HEK293 (cell line): ENCODE data around the gene DLG2.

ENCODE experiments used
- CTCF ChIA-PET: fragments of 350-600 bp; formaldehyde crosslinking; extraction: SDS; loops from one replicate; lab custom pipeline; 2021; ENCODE audit warnings: antibody characterized with exemption; lab: Yijun Ruan, JAX
- POLR2A ChIA-PET: fragments of 300-600 bp; formaldehyde crosslinking; extraction: SDS; loops from one replicate; lab custom pipeline; 2020; ENCODE audit warnings: antibody characterized with exemption, inconsistent platforms; lab: Yijun Ruan, JAX
- H3K27ac ChIP-seq: fragments of 200-500 bp; sonication (Bioruptor generic); 2 replicates; pipeline ENCODE4 v1.5.1; 2014; ENCODE audit warnings: low read depth, low read length, control low read depth, inconsistent platforms; ENCODE audit errors: extremely low read depth
- H3K36me3 ChIP-seq, 2 experiments: fragments of 200-500 bp in 1 of 2; sonication (Bioruptor generic) in 1 of 2; 1 replicate in 1 of 2; 2 replicates in 1 of 2; pipeline ENCODE4 v1.5.1; 2014 to 2017; ENCODE audit warnings: inconsistent platforms in 2 of 2, low read length in 2 of 2; ENCODE audit not compliant: control insufficient read depth in 2 of 2, insufficient read depth in 1 of 2
- H3K4me1 ChIP-seq: fragments of 200-500 bp; sonication (Bioruptor generic); 2 replicates; pipeline ENCODE4 v1.5.1; 2014; ENCODE audit warnings: mild to moderate bottlenecking, low read length, inconsistent platforms; ENCODE audit not compliant: control insufficient read depth, insufficient read depth
- H3K4me3 ChIP-seq: 2 replicates; pipeline ENCODE4 v1.5.1; 2011; ENCODE audit warnings: low read depth, mild to moderate bottlenecking, control low read depth, low read length, moderate library complexity
- H3K9me3 ChIP-seq: fragments of 200-500 bp; sonication (Bioruptor generic); 2 replicates; pipeline ENCODE4 v1.5.1; 2014; ENCODE audit warnings: low read depth, low read length, inconsistent platforms; ENCODE audit not compliant: control insufficient read depth, insufficient read depth
- GLI2 ChIP-seq: fragments of 450-650 bp; formaldehyde crosslinking; IDR thresholded peaks from 2 replicates; pipeline ENCODE4; 2017; ENCODE audit warnings: missing biosample characterization, missing genetic modification characterization, low read depth, borderline replicate concordance
- HOXC10 ChIP-seq: sonication (generic); formaldehyde crosslinking; IDR thresholded peaks from 2 replicates; pipeline ENCODE4 v1.8.1; 2023; ENCODE audit warnings: mild to moderate bottlenecking, missing genetic modification reagents
- HOXD13 ChIP-seq: sonication (generic); formaldehyde crosslinking; IDR thresholded peaks from 2 replicates; pipeline ENCODE4 v1.8.0; 2022; ENCODE audit warnings: missing genetic modification reagents, borderline replicate concordance
- MYNN ChIP-seq: fragments of 450-650 bp; formaldehyde crosslinking; IDR thresholded peaks from 2 replicates; pipeline ENCODE4 v1.5.1; 2016; ENCODE audit warnings: missing biosample characterization, missing genetic modification characterization, borderline replicate concordance
- REST ChIP-seq: fragments of 450-650 bp; formaldehyde crosslinking; IDR thresholded peaks from 2 replicates; pipeline ENCODE4 v1.5.1; 2016; ENCODE audit warnings: missing biosample characterization, missing genetic modification characterization
- WT1 ChIP-seq: fragments of 450-650 bp; formaldehyde crosslinking; IDR thresholded peaks from 2 replicates; pipeline ENCODE4 v1.5.1; 2016; ENCODE audit warnings: missing biosample characterization, missing genetic modification characterization
- ZBTB20 ChIP-seq: fragments of 450-650 bp; formaldehyde crosslinking; IDR thresholded peaks from 2 replicates; pipeline ENCODE4 v1.5.1; 2016; ENCODE audit warnings: missing biosample characterization, missing genetic modification characterization
- ZFP69B ChIP-seq: fragments of 450-650 bp; formaldehyde crosslinking; IDR thresholded peaks from 2 replicates; pipeline ENCODE4 v1.5.1; 2016; ENCODE audit warnings: missing biosample characterization, missing genetic modification characterization
- ZNF138 ChIP-seq: fragments of 450-650 bp; formaldehyde crosslinking; IDR thresholded peaks from 2 replicates; pipeline ENCODE4 v1.5.1; 2016; ENCODE audit warnings: missing biosample characterization, missing genetic modification characterization, borderline replicate concordance
- ZNF140 ChIP-seq: fragments of 450-650 bp; formaldehyde crosslinking; IDR thresholded peaks from 2 replicates; pipeline ENCODE4 v1.5.1; 2016; ENCODE audit warnings: missing biosample characterization, missing genetic modification characterization
- ZNF169 ChIP-seq: fragments of 450-650 bp; formaldehyde crosslinking; IDR thresholded peaks from 2 replicates; pipeline ENCODE4 v1.5.1; 2016; ENCODE audit warnings: missing biosample characterization, missing genetic modification characterization
- ZNF239 ChIP-seq: fragments of 450-650 bp; formaldehyde crosslinking; IDR thresholded peaks from 2 replicates; pipeline ENCODE4 v1.5.1; 2016; ENCODE audit warnings: missing biosample characterization, missing genetic modification characterization
- ZNF274 ChIP-seq, 2 experiments: fragments of 200-500 bp in 1 of 2; fragments of 450-650 bp in 1 of 2; sonication (Bioruptor generic) in 1 of 2; formaldehyde crosslinking in 1 of 2; IDR thresholded peaks; 2 replicates each; pipeline versions ENCODE4 v1.5.1 to v1.6.1; 2014 to 2016; ENCODE audit warnings: borderline replicate concordance in 1 of 2, inconsistent platforms in 1 of 2, low read length in 1 of 2, missing biosample characterization in 1 of 2, missing genetic modification characterization in 1 of 2
- ZNF530 ChIP-seq: fragments of 450-650 bp; formaldehyde crosslinking; IDR thresholded peaks from 2 replicates; pipeline ENCODE4 v1.5.1; 2016; ENCODE audit warnings: low read depth, missing biosample characterization, missing genetic modification characterization
- ZNF544 ChIP-seq: fragments of 450-650 bp; formaldehyde crosslinking; IDR thresholded peaks from 2 replicates; pipeline ENCODE4 v1.5.0; 2017; ENCODE audit warnings: missing biosample characterization, missing genetic modification characterization
- ZNF623 ChIP-seq: fragments of 450-650 bp; formaldehyde crosslinking; IDR thresholded peaks from 2 replicates; pipeline ENCODE4 v1.5.1; 2016; ENCODE audit warnings: missing biosample characterization, missing genetic modification characterization
- ZNF624 ChIP-seq: fragments of 450-650 bp; formaldehyde crosslinking; IDR thresholded peaks from 2 replicates; pipeline ENCODE4 v1.5.1; 2017; ENCODE audit warnings: missing biosample characterization, missing genetic modification characterization
- ZNF626 ChIP-seq: fragments of 450-650 bp; sonication (Bioruptor Pico); formaldehyde crosslinking; IDR thresholded peaks from 2 replicates; pipeline ENCODE4 v1.5.1; 2018; ENCODE audit warnings: missing biosample characterization, missing genetic modification characterization, inconsistent platforms
- ZNF660 ChIP-seq: fragments of 450-650 bp; IDR thresholded peaks from 2 replicates; pipeline ENCODE4 v1.5.1; 2018; ENCODE audit warnings: missing biosample characterization, mild to moderate bottlenecking, missing genetic modification characterization
- ZNF670 ChIP-seq: fragments of 450-650 bp; formaldehyde crosslinking; IDR thresholded peaks from 2 replicates; pipeline ENCODE4 v1.5.1; 2016; ENCODE audit warnings: missing biosample characterization, missing genetic modification characterization, low read depth
- ZNF747 ChIP-seq: fragments of 450-650 bp; formaldehyde crosslinking; IDR thresholded peaks from 2 replicates; pipeline ENCODE4 v1.5.1; 2016; ENCODE audit warnings: missing biosample characterization, missing genetic modification characterization
- TF ChIP-seq, protein P1 (sequence below): fragments of 450-650 bp; formaldehyde crosslinking; IDR thresholded peaks from 2 replicates; pipeline ENCODE4 v1.5.1; 2016; ENCODE audit warnings: missing biosample characterization, missing genetic modification characterization
- TF ChIP-seq, protein P2 (sequence below): fragments of 450-650 bp; formaldehyde crosslinking; IDR thresholded peaks from 2 replicates; pipeline ENCODE4 v1.5.1; 2016; ENCODE audit warnings: missing biosample characterization, missing genetic modification characterization, borderline replicate concordance
- TF ChIP-seq, protein P3 (sequence below): fragments of 450-650 bp; formaldehyde crosslinking; IDR thresholded peaks from 2 replicates; pipeline ENCODE4 v1.5.1; 2016; ENCODE audit warnings: missing biosample characterization, missing genetic modification characterization
- TF ChIP-seq, protein P4 (sequence below): fragments of 450-650 bp; formaldehyde crosslinking; IDR thresholded peaks from 2 replicates; pipeline ENCODE4 v1.5.1; 2016; ENCODE audit warnings: missing biosample characterization, missing genetic modification characterization

DLG2 gene

DNA sequence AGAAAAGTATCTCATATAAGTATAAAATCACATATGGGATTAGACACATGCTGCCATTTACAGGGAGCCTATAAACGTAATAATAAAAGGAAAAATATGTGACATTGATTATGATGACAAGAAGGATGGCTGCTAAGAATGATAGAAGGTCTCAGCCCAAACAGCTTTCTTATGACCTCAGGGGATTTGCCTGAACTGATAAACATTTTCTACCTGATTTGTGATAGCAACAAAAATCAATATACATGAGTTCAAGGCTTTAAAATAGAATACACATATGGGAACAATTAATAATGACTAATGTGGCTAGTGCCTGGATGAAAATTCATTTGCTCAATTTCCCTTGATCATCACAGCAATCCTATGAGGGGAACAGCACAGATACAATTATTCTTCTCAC is 1704.2 kb downstream of the DLG2 start (continued):
- TF ChIP-seq MYNN (no peak), ZNF624 (tag by site-specific recombination) (no peak), HOXD13 (no peak), ZNF623 (tag by site-specific recombination) (no peak), ZNF530 (tag by site-specific recombination) (no peak), ZBTB20 (tag by site-specific recombination) (no peak)

- no peaks in the 10 kb centered on the region for H3K9me3 ChIP-seq
- ChIA-PET POLR2A (no interaction called here), CTCF (interaction anchor here (0.6 to 1.2 kb wide), 2 partner anchors 86 to 1188 kb away, joined by 3 to 4 read pairs; partner anchors contain the start of gene FAM181B)
- H3K36me3 ChIP-seq: no peaks in the 10 kb centered on the region
- H3K27ac ChIP-seq: no peak overlapping the region
- no peak for TF ChIP-seq ZNF660 (tag by site-specific recombination)
- no peak for TF ChIP-seq ZNF747 (tag by site-specific recombination)
- TF ChIP-seq ZNF239 (tag by site-specific recombination): no peak
- TF ChIP-seq WT1 (tag by site-specific recombination): no peak
- TF ChIP-seq ZNF169 (tag by site-specific recombination): no peak
- TF ChIP-seq, protein P1, sequence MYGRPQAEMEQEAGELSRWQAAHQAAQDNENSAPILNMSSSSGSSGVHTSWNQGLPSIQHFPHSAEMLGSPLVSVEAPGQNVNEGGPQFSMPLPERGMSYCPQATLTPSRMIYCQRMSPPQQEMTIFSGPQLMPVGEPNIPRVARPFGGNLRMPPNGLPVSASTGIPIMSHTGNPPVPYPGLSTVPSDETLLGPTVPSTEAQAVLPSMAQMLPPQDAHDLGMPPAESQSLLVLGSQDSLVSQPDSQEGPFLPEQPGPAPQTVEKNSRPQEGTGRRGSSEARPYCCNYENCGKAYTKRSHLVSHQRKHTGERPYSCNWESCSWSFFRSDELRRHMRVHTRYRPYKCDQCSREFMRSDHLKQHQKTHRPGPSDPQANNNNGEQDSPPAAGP (tag by site-specific recombination): no peak
- no peak for TF ChIP-seq ZNF138
- no peak for TF ChIP-seq ZNF670 (tag by site-specific recombination)
- TF ChIP-seq, protein P2, sequence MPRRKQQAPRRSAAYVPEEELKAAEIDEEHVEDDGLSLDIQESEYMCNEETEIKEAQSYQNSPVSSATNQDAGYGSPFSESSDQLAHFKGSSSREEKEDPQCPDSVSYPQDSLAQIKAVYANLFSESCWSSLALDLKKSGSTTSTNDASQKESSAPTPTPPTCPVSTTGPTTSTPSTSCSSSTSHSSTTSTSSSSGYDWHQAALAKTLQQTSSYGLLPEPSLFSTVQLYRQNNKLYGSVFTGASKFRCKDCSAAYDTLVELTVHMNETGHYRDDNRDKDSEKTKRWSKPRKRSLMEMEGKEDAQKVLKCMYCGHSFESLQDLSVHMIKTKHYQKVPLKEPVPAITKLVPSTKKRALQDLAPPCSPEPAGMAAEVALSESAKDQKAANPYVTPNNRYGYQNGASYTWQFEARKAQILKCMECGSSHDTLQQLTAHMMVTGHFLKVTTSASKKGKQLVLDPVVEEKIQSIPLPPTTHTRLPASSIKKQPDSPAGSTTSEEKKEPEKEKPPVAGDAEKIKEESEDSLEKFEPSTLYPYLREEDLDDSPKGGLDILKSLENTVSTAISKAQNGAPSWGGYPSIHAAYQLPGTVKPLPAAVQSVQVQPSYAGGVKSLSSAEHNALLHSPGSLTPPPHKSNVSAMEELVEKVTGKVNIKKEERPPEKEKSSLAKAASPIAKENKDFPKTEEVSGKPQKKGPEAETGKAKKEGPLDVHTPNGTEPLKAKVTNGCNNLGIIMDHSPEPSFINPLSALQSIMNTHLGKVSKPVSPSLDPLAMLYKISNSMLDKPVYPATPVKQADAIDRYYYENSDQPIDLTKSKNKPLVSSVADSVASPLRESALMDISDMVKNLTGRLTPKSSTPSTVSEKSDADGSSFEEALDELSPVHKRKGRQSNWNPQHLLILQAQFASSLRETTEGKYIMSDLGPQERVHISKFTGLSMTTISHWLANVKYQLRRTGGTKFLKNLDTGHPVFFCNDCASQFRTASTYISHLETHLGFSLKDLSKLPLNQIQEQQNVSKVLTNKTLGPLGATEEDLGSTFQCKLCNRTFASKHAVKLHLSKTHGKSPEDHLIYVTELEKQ (tag by site-specific recombination): no peak
- TF ChIP-seq HOXC10 (CRISPR knock-in tag): no peak
- TF ChIP-seq ZFP69B (tag by site-specific recombination): no peak
- TF ChIP-seq GLI2 (tag by site-specific recombination): no peak
- no peak for TF ChIP-seq ZNF626 (tag by site-specific recombination)
- TF ChIP-seq, protein P3, sequence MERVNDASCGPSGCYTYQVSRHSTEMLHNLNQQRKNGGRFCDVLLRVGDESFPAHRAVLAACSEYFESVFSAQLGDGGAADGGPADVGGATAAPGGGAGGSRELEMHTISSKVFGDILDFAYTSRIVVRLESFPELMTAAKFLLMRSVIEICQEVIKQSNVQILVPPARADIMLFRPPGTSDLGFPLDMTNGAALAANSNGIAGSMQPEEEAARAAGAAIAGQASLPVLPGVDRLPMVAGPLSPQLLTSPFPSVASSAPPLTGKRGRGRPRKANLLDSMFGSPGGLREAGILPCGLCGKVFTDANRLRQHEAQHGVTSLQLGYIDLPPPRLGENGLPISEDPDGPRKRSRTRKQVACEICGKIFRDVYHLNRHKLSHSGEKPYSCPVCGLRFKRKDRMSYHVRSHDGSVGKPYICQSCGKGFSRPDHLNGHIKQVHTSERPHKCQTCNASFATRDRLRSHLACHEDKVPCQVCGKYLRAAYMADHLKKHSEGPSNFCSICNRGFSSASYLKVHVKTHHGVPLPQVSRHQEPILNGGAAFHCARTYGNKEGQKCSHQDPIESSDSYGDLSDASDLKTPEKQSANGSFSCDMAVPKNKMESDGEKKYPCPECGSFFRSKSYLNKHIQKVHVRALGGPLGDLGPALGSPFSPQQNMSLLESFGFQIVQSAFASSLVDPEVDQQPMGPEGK (tag by site-specific recombination): no peak
- no peak for TF ChIP-seq ZNF544 (tag by site-specific recombination)
- TF ChIP-seq, protein P4, sequence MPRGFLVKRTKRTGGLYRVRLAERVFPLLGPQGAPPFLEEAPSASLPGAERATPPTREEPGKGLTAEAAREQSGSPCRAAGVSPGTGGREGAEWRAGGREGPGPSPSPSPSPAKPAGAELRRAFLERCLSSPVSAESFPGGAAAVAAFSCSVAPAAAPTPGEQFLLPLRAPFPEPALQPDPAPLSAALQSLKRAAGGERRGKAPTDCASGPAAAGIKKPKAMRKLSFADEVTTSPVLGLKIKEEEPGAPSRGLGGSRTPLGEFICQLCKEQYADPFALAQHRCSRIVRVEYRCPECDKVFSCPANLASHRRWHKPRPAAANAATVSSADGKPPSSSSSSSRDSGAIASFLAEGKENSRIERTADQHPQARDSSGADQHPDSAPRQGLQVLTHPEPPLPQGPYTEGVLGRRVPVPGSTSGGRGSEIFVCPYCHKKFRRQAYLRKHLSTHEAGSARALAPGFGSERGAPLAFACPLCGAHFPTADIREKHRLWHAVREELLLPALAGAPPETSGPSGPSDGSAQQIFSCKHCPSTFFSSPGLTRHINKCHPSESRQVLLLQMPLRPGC (tag by site-specific recombination): no peak
- no peak for TF ChIP-seq ZNF140 (tag by site-specific recombination)
- TF ChIP-seq ZNF274 (IDR thresholded peaks at IDR 0.05; ENCODE audit: low read length): no peak
- TF ChIP-seq ZNF274 (tag by site-specific recombination; IDR thresholded peaks at IDR 0.05; ENCODE audit: borderline replicate concordance): no peak
- TF ChIP-seq REST: no peak
- TF ChIP-seq, all 188 proteins: peak for 0
- Histone ChIP-seq H3K4me1 (no peaks in the 10 kb centered on the region), H3K4me3 (no peak overlapping the region)
Observed at GRCh38 chr11:83922318-83922717, 1704.8 kb downstream of the DLG2 start.
